ENCODE data around the gene TRAM2. TPM values are rescaled to one million over a fixed set of nuclear protein-coding genes. Genes with fewer than 3 reads are reported as not detected.
A peak's percentile ranks its signal among the peaks of the same experiment; 100 is the strongest.

TRAM2 gene
- total RNA-seq, 1 experiment from 2014 or later, result 12.8 TPM

- H3K4me1 Mint-ChIP-seq (ENCODE audit: low read depth, unreplicated experiment), result peaks cover 36% of the 10 kb centered on the region
- H3K36me3 Mint-ChIP-seq (ENCODE audit: insufficient read depth, unreplicated experiment), result peaks cover 17% of the 10 kb centered on the region
- DNase-seq, result no peak
- no peaks in the 10 kb centered on the region for H3K27me3 Mint-ChIP-seq (ENCODE audit: unreplicated experiment)
- CTCF ChIA-PET, result interaction anchor here (0.7 to 1.2 kb wide), 2 partner anchors 22 to 72 kb away, joined by 3 read pairs; no protein-coding TSS in a partner anchor
- H3K4me3 Mint-ChIP-seq (ENCODE audit: low read depth, unreplicated experiment), result peak overlapping the region; percentile 67
- no TSS peak for BruUV-seq (replicated peaks)
- intact Hi-C loops (cut with micrococcal nuclease; ENCODE audit: unreplicated experiment), result loop anchor here (5.0 kb wide), 1 partner anchor 159 kb away; no protein-coding TSS in a partner anchor
- no peak for TF ChIP-seq CTCF (IDR thresholded peaks at IDR 0.05; ENCODE audit: unreplicated experiment)
- peak overlapping the region; percentile 40 for H3K27ac Mint-ChIP-seq (ENCODE audit: unreplicated experiment)
- no peaks in the 10 kb centered on the region for H3K9me3 Mint-ChIP-seq (ENCODE audit: low read depth, unreplicated experiment)
These were observed 837 bp downstream of the TRAM2 start for GRCh38 chr6:52576054-52576391.

- no peak for TF ChIP-seq CTCF (IDR thresholded peaks at IDR 0.05; ENCODE audit: unreplicated experiment)
- BruUV-seq (replicated peaks), result no TSS peak
These were observed 1.4 kb downstream of the TRAM2 start for GRCh38 chr6:52575502-52575892.

GRCh38 chr6:52574709-52575501 is 2.0 kb downstream of the TRAM2 start:
- CTCF ChIA-PET, result interaction anchor here (0.6 to 1.2 kb wide), 3 partner anchors 16 to 70 kb away, joined by 3 to 4 read pairs (median 3); no protein-coding TSS in a partner anchor
- peaks cover 36% of the 10 kb centered on the region for H3K4me1 Mint-ChIP-seq (ENCODE audit: low read depth, unreplicated experiment)
- no peaks in the 10 kb centered on the region for H3K27me3 Mint-ChIP-seq (ENCODE audit: unreplicated experiment)
- intact Hi-C loops (cut with micrococcal nuclease; ENCODE audit: unreplicated experiment), result loop anchor here (5.0 kb wide), 1 partner anchor 158 kb away; no protein-coding TSS in a partner anchor
- peak overlapping the region; percentile 67 for H3K4me3 Mint-ChIP-seq (ENCODE audit: low read depth, unreplicated experiment)
- no peak overlapping the region for H3K27ac Mint-ChIP-seq (ENCODE audit: unreplicated experiment)
- H3K9me3 Mint-ChIP-seq (ENCODE audit: low read depth, unreplicated experiment), result no peaks in the 10 kb centered on the region
- no peak for TF ChIP-seq CTCF (IDR thresholded peaks at IDR 0.05; ENCODE audit: unreplicated experiment)
- peaks cover 17% of the 10 kb centered on the region for H3K36me3 Mint-ChIP-seq (ENCODE audit: insufficient read depth, unreplicated experiment)
- DNase-seq, result no peak
- no TSS peak for BruUV-seq (replicated peaks)

More at GRCh38 chr6:52575502-52575892, 1.4 kb downstream of the TRAM2 start:
- peaks cover 36% of the 10 kb centered on the region for H3K4me1 Mint-ChIP-seq (ENCODE audit: low read depth, unreplicated experiment)
- no peak for DNase-seq
- peaks cover 17% of the 10 kb centered on the region for H3K36me3 Mint-ChIP-seq (ENCODE audit: insufficient read depth, unreplicated experiment)
- CTCF ChIA-PET, result interaction anchor here (0.9 to 1.2 kb wide), 2 partner anchors 22 to 71 kb away, joined by 3 read pairs; no protein-coding TSS in a partner anchor
- H3K27me3 Mint-ChIP-seq (ENCODE audit: unreplicated experiment), result no peaks in the 10 kb centered on the region
- no peaks in the 10 kb centered on the region for H3K9me3 Mint-ChIP-seq (ENCODE audit: low read depth, unreplicated experiment)
- H3K4me3 Mint-ChIP-seq (ENCODE audit: low read depth, unreplicated experiment), result peak overlapping the region; percentile 67
- intact Hi-C loops (cut with micrococcal nuclease; ENCODE audit: unreplicated experiment), result loop anchor here (5.0 kb wide), 1 partner anchor 158 kb away; no protein-coding TSS in a partner anchor
- H3K27ac Mint-ChIP-seq (ENCODE audit: unreplicated experiment), result no peak overlapping the region

GRCh38 chr6:52573295-52573694 is 3.6 kb downstream of the TRAM2 start:
- no peak for DNase-seq
- CTCF ChIA-PET, result interaction anchor here (0.8 kb wide), 1 partner anchor 136 kb away, joined by 3 read pairs; no protein-coding TSS in a partner anchor
- intact Hi-C loops (cut with micrococcal nuclease; ENCODE audit: unreplicated experiment), result no loop called here
- TF ChIP-seq CTCF (IDR thresholded peaks at IDR 0.05; ENCODE audit: unreplicated experiment), result no peak
- Mint-ChIP-seq H3K9me3 (ENCODE audit: low read depth, unreplicated experiment) (no peaks in the 10 kb centered on the region), H3K4me1 (ENCODE audit: low read depth, unreplicated experiment) (peaks cover 36% of the 10 kb centered on the region), H3K36me3 (ENCODE audit: insufficient read depth, unreplicated experiment) (peaks cover 17% of the 10 kb centered on the region), H3K4me3 (ENCODE audit: low read depth, unreplicated experiment) (no peak overlapping the region), H3K27me3 (ENCODE audit: unreplicated experiment) (no peaks in the 10 kb centered on the region), H3K27ac (ENCODE audit: unreplicated experiment) (no peak overlapping the region)
- no TSS peak for BruUV-seq (replicated peaks)

All from Calu3 (cell line).